ENCODE measurements around the gene SLC4A3.

Gene SLC4A3

GRCh38 chr2:219632760-219633105 is 5.3 kb downstream of the SLC4A3 start:
- H3K4me3 ChIP-seq (ENCODE audit: low read length), result no peak overlapping the region
- TF ChIP-seq ZNF274 (IDR thresholded peaks at IDR 0.05; ENCODE audit: low read depth, low read length), result no peak

- no peak for TF ChIP-seq ZNF274 (IDR thresholded peaks at IDR 0.05; ENCODE audit: low read depth, low read length)
- no peak overlapping the region for H3K4me3 ChIP-seq (ENCODE audit: low read length)
Measured at GRCh38 chr2:219633276-219634065, 6.0 kb downstream of the SLC4A3 start.

GRCh38 chr2:219634171-219634940 is 6.9 kb downstream of the SLC4A3 start:
- no peak overlapping the region for H3K4me3 ChIP-seq (ENCODE audit: low read length)
- TF ChIP-seq ZNF274 (IDR thresholded peaks at IDR 0.05; ENCODE audit: low read depth, low read length), result no peak

GRCh38 chr2:219634951-219635751 is 7.7 kb downstream of the SLC4A3 start:
- H3K4me3 ChIP-seq (ENCODE audit: low read length), result no peak overlapping the region
- no peak for TF ChIP-seq ZNF274 (IDR thresholded peaks at IDR 0.05; ENCODE audit: low read depth, low read length)

- no peak for TF ChIP-seq ZNF274 (IDR thresholded peaks at IDR 0.05; ENCODE audit: low read depth, low read length)
- H3K4me3 ChIP-seq (ENCODE audit: low read length), result no peak overlapping the region
Measured at GRCh38 chr2:219636144-219636915, 8.9 kb downstream of the SLC4A3 start.

- no peak for TF ChIP-seq ZNF274 (IDR thresholded peaks at IDR 0.05; ENCODE audit: low read depth, low read length)
- H3K4me3 ChIP-seq (ENCODE audit: low read length), result no peak overlapping the region
Measured at GRCh38 chr2:219636941-219637841, 9.8 kb downstream of the SLC4A3 start.

GRCh38 chr2:219637842-219638185 is 10.4 kb downstream of the SLC4A3 start:
- H3K4me3 ChIP-seq (ENCODE audit: low read length), result no peak overlapping the region
- TF ChIP-seq ZNF274 (IDR thresholded peaks at IDR 0.05; ENCODE audit: low read depth, low read length), result no peak

GRCh38 chr2:219638217-219638947 is 11.0 kb downstream of the SLC4A3 start:
- H3K4me3 ChIP-seq (ENCODE audit: low read length), result no peak overlapping the region
- TF ChIP-seq ZNF274 (IDR thresholded peaks at IDR 0.05; ENCODE audit: low read depth, low read length), result no peak

- H3K4me3 ChIP-seq (ENCODE audit: low read length), result no peak overlapping the region
- no peak for TF ChIP-seq ZNF274 (IDR thresholded peaks at IDR 0.05; ENCODE audit: low read depth, low read length)
Measured at GRCh38 chr2:219638948-219639755, 11.7 kb downstream of the SLC4A3 start.

- no peak overlapping the region for H3K4me3 ChIP-seq (ENCODE audit: low read length)
- TF ChIP-seq ZNF274 (IDR thresholded peaks at IDR 0.05; ENCODE audit: low read depth, low read length), result no peak
Measured at GRCh38 chr2:219641390-219642068, 14.1 kb downstream of the SLC4A3 start.

GRCh38 chr2:219642069-219642454 is 14.6 kb downstream of the SLC4A3 start:
- no peak overlapping the region for H3K4me3 ChIP-seq (ENCODE audit: low read length)
- no peak for TF ChIP-seq ZNF274 (IDR thresholded peaks at IDR 0.05; ENCODE audit: low read depth, low read length)
